Measurements from ENCODE around the gene PTTG1IP.

The PTTG1IP gene

DNA sequence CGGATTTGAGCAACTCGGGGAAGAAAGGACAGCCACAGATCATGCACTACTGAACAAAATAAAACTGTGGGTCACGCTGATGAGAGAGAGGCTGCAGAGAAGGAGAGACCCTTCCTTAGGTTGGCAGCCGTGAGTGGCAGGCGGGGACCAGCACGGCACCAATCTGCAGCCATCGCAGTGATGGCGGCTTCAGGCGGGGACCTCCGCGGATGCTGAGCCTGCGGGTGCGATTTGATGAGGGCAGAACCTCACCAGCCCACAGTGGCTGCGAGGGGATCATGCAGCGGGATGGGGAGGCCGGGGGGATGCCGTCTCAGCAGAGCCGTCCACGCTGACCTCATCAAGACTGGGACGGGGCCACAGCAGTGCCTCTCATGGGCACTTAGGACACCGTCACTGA is 35.4 kb upstream of the PTTG1IP start:
- no peak for DNase-seq

DNA sequence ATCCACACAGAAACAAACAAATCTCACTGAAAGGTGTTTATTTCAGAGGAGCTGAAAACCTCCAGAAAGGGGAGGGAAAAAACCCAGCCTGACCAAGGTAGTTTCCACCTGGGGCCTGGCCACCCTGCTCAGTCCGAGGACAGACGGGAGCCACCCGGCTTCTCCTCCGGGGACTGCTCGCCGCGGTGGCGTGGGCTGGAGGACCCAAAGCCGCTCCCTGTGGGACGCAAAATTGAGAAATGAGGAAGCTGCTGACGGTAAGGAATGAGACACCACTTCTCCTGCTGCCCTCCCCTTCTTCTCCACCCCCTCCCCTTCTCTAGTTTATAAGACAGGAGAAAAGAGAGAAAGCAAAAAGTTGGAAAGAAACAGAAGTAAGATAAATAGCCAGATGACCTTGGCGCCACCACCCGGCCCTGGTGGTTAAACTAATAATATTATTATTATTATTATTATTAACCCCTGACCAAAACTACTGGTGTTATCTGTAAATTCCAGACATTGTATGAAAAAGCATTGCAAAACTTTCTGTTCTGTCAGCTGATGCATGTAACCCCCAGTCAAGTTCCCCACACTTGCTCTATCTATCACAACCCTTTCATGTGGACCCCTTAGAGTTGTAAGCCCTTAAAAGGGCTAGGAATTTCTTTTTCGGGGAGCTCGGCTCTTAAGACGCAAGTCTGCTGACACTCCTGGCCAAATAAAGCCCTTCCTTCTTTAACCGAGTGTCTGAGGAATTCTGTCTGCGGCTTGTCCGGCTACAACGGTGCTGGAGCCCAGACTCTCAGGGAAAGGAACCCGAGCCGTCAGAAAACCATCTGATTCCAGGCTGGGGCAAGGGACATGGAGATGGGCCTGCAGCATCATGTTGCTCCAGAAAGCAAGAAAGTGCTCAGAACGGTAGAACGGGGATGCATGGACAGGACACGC is 34.7 kb upstream of the PTTG1IP start:
- no peak for DNase-seq

DNA sequence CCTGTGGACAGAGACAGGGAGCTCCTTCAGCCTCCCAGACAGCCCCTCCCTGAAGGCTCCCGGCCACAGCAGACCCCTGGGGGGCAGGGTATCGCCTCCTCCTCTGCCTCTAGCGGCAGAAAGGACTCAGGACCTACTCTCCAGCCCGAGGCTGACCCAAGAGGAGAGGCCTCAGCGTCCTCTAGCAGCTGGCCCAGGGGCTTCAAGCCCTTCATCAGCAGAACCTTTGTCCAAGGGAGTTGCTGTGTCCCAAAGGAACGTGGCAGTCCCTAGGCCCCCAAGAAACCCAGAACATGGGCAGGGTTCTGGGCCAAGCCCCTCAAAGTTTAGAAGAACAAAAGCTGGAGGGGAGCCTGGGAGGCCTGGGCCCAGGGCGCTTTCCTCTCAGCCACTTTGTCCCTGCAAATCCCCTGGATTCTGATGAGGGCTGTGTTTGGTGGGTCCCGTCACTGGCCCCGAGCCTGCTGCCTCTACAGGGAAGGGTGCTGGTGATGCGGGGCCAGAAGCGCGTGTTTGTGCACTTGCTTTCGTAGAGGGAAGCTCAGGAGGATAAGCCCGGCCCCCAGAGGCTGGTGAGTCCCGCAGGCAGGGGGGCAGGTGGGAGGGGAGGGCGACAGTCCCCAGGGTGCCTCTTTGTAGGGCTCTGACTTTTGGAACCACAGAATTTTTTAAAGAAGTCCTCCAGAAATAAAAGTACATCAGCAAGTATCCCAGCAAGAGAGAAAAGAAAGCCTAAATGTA is 33.9 kb upstream of the PTTG1IP start:
- DNase-seq: no peak

DNA sequence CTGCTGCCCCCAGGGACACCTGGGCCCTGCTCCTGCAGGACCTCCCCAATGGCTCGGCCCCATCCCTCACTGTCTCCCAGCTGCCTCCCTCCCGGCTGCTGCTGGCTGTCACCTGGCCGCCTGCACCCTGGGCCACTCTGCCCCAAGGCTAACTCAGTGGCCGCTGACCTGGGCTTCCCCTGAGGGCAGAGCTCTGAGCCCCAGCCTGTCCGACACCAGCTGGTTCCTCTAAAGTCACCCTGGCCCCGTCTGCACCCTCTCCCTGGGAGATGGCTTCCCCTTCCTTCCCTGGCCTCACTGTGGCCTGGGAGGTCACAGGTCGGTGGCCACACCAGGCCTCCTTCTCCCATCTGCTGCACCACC is 32.2 kb upstream of the PTTG1IP start:
- no peak for DNase-seq

DNA sequence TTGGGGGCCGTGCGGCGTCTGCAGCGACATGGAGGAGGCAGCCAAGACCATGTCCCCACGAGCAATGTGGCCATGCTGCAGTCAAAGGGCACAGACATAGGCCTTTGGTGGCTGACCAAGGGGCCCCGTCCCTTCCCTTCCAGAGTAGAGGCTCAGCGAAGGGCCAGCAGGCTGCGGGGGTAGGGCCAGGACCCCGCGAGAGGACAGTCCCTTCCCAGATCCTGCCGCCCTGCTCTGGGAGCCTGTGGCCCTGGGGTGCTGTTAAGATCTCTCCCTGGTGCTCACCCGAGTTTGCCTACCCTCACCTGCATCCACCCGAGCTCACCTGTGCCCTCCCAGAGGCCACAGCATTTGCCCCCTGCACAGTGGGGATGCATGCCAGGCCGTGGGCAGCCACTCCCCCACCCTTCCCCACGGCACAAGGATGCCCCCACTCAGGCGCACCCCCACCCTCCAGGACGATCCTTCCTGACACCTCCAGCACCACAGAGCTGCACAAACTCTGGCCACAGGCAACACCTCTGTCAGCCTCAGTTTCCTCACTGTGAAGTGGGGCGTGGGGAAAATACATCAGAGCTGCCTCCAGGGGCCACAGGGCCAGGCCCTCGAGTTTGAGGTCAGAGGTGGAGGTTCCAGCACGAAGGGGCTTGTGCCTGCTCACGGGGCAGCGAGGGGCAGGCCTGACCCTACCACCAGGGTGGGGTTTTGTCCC is 31.7 kb upstream of the PTTG1IP start:
- no peak for DNase-seq

DNA sequence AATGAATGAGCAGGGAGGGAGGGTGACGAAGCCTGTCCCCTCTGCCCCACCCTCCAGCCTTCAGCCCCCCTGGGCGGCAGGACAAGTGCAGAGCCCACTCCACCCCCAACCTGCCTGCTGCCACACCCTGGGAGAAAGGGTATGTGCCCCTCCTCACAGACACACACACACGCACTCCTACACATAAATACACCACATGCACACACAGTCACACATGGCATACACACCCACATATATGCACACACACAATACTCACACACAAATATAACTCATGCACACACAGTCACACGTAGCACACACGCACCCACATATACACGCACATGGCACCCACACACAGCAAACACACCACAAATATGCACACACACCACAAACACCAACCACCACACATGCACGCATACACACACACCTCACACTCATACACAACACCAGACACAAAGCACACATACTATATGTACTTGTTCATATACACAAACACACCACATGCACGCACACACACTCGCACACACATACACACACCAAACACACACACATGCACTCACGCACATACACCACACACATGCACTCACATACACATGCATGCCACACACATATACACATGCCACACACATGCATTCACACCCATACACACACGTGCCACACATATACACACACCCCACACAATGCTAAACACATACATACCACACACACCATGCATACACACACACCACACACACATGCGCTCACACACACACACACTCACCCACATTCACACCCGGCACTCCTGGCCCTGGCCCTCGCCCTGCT is 30.8 kb upstream of the PTTG1IP start:
- no peak for DNase-seq

DNA sequence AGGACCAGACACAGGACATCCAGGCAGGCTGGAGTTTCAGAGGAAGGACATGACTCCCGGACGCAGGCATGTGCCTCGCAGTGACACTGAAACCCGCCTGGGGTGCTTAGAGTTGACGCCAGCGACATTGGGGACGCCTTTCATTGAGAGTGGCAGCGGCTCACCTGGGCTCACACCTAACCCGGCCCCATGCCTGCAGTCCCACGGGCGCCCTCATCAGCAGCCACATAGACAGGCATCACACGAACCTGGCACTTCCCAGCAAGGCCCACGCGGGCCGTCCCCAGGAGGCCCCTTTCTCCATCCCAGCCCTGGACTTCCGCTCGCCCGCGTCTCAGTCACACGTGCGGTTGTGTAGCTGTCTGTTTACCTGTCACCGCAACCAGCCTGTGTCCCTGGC is 30.2 kb upstream of the PTTG1IP start:
- no peak for DNase-seq

DNA sequence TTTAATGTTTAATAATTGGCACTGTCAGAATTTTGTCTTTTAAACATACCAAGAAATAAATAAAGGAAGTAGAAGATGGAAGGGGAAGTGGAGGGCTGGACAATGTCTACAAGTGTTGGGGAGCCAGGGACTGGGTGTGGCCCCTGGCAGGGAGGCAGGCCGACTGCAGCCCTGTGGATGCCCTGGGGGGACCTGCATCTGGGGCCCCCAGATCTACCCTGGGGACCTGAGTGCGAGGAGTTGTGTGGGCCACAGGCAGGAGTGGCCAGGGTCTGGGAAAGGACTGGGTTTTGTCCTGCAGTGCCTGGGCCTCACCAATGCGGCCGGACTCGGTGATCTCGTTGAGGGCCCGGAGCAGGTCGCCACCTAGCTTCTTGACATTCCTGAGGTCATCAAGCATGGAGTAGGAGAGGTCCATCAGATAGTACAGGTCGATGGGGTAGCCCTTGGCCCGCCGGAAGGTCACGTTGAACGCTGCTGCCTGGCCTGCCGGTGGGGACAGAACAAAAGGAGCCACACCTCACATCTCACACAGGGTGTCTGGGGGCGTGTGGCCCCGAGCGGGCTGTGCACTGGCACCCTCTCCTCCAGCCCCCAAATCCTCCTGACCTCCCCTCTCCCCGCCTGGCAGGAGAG is 29.7 kb upstream of the PTTG1IP start:
- DNase-seq: no peak

DNA sequence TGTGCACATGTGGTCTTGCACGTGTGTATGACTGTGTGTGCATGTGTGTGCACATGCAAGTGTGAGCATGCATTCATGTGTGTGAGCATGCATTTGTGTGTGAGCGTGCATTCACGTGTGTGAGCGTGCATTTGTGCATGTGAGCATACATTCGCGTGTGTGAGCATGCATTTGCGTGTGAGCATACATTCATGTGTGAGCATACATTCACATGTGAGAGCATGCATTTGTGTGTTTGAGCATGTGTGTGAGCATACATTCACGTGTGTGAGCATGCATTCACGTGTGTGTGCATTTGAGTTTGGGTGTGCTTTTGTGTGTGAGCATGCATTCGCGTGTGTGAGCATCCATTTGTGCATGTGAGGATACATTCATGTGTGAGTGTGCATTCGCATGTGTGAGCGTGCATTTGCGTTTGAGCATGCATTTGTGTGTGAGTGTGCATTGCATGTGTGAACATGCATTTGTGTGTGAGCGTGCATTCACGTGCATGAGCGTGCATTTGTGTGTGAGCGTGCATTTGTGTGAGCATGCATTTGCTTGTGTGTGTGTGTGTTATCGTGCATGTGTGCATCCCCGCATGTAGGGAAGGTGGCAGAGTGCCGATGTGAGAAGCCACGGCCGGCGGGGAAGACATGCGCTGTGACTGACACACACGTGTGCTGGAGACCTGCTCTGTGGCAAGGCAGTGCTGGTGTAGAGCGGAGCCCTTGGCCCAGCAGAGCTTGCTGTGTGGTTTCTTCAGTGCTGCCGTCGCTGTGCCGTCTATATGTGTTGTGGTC is 29.0 kb upstream of the PTTG1IP start:
- no peak for DNase-seq

DNA sequence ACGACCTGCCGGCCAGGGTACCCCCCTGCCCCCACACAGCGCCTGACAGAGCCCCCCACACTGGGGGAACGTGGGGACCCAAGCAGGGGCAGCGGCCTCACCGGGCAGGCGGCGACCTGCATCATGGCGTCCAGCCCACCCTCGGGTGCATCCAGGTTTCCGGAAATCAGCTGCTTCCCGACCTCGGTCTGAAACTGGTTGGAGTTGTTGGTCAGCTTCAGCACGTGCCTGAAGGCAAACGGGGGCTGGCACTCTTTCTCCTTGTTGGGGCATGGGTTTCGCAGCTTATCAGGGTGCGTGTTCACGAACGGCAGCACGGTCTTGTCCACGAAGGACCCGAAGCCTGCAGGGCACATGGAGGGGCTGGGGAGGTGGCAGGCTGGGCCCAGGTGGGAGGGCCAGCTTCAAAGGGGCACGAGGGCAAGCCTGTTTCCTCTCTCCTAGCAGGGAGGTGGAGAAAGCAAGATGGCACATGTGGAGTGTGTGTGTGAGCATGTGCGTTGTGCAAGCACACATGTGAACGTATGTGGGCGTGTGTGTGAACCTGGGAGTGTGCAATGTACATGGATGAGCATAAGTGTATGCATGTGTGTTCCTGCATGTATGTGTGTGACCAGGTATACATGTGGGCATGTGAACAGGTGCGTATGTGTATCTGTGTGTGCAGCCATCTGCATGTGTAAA is 28.0 kb upstream of the PTTG1IP start:
- no peak for DNase-seq

DNA sequence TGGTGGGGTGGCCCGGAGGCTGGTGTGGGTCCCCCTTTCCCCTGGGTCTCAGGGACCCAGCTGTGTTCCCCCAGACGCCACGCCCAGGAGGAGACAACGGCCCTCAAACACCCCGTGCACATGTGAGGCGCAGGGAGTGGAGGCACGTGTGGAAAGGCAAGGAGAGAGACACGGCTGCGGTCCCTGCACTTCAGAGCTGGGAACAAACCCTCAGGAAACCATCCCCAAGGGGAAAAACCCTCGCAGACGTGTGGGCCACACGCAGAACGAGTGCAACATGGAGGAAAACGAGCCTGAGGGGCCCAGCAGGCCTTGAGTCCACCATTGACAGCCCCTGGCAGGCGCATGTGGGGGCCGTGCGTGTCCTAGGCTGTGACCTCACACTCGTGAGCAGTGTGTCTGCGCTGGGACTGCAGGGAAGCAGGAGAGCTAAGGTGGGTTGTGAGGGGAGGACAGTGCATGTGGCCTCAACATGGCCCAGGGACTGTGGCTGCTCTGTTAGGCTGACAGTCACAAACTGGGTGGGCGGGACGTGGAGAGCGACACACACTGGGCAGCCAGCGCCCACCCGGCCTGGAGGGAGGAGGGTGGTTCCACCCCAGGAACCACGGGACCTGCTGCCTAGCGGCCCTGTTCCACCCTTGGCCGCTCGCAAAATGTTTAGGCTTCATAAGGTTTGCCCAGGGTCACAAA is 27.2 kb upstream of the PTTG1IP start:
- DNase-seq: no peak

DNA sequence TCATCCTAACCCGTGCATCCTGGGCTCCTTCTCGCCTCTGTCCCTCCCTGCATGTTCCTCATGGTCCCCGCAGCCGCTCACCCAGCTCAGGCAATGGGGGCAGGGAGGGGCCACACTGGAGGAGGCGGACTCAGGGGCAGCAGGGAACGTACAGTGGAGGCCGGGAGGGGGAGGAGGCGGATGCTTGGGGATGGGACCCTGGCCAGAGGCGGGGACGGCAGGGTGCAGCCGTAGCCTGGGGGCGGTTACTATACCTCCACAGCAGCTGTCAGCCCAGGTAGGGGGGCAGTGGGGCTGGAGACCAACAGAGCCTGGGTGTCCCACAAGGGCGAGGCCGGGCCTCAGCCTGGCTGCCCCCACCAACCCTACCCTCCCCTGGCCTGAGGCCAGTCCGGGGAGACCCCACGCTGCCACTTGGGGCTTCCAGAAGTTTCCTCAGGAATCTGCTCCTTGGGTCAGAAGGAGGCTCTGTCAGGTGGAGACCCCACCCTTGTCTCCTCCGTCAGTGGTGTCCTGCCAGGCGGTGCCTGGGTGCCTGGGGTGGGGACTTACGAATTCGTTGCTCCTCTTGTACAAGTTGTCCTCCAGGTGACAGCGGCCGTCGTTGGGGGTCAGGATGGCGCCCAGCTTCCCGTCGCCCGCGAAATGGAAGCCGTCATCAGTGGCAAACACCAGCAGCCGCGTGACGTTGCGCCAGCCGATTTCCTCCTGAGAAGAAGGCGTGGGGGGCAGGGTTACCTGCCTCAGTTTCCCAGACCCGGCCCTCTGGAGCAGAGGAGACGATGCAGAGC is 26.5 kb upstream of the PTTG1IP start:
- no peak for DNase-seq

DNA sequence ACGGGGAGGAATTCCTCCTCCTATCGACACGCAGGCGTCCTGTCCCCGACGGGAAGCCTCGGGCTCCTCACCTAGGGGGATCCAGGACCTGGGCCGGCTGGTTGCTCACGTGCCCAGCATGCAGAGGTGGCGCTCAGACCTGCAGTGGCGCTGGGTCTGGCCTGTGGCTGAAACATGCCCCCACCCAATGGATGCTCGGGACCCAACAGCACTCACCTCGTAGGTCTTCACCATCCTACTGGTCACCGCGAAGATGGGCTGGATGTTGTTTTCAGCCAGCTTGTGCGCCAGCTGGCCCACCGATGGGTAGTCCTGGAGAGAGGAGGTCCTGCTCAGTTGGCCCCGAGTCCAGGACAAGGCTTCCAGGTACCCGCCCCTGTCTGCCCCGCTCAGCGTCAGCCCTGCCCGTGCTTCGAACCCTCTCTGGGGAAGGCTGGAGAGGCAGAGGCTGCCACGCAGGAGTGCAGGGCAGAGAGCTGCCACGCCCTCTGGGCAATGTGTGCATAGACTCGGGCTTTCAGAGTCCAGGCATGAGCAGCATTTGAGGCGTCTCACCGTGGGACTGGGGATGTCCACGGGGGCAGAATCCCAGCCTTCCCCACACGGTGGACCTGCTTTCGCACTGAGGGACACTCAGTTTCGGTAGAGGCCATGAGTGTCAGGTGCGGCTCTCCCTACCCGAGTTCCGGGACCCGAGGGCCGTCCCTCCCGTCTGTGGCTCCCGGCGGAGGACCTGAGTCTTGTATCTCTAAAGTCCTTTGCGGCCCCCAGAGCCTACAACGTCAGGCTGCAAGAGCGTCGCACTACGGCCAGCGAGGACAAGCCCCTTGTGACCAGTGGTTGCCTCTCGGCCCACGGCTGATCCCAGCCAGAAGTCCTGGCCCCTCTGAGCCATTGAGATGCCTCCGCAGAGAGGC is 25.6 kb upstream of the PTTG1IP start:
- DNase-seq: no peak

DNA sequence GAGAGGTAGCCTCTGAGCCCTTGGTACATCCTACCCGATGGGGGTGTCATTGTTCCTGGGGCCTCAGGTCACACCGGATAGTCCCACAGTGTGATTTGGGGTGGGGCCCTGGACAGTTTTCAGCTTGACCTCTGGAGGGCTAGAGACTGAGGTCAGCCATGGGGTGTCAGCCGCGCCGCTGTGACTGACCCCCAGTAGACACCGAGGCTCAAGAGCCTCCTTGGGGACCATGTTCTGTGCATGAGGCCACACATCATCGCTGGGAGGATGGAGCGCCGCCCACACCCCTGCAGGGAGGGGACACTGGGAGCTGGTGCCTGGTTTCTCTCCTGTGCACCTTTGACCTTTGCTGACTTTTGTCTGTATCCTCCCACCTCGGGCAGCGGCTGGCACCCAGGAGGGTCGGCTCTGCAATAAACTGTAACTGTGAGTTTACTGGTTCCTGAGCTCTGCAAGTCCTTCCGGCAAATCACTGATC is 24.6 kb upstream of the PTTG1IP start:
- no peak for DNase-seq

DNA sequence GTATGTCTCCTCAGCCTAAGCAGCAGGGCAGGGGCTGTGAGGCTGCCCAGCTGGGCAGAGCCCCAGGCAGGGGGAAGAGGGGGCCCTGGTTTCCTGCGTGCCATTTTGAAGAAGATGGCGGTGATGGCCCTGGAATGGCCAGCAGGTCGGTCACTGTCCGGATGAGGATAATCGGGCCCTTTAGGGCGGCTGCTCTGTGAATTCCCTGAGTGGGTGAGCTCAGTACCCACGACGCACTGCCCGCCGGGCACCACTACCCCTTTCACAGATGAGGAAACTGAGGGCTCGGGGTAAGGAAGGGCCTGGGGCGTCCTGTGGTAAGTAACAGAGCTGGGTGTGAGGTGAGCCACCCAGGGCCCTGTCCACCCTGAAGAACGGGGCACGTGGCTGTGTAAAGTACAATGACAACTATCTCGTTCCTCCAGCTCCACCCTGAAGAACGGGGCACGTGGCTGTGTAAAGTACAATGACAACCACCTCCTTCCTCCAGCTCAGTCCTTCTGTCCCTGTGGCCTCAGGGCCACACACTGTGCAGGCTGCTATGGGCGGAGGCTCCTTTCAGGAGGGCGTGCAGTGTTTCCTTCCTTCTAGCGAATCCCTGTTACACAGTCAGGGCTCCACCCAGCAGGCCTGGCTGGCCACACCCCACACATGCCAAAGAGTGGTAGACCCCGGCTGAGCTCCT is 24.0 kb upstream of the PTTG1IP start:
- no peak for DNase-seq

DNA sequence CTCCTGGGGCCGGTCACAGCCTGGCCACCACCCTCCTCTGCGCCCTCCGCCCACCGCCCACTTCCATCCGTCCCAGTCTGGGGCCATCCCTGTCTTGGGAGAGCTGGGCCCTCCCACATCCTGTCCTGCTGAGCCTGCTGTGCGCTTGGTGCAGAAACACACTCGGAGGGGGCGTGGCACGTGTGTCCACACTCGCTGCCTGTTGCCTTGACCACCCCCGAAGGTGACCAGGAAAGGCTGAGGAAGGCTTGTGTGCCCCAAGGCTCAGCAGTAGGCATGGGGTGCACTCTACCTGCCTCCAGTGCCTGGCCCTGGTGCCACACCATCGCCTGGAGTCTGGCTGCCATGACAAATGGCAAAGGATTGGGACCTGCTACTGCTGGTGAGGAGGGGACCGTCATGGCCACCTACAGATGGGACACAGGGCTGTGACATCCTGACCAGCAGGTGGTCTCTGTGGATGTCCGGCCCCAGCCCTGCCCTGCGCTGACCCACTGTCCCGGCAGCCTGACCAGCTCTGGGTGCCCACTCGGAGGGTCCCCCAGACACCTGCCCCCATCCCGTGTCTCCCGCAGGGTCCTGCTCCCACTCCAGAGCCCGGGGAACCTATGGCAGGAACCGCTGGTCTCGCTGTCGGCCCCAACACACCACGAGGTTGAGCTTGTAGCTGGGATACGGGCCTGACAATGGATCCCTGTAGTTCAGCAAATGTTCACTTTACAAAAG is 23.2 kb upstream of the PTTG1IP start:
- no peak for DNase-seq

DNA sequence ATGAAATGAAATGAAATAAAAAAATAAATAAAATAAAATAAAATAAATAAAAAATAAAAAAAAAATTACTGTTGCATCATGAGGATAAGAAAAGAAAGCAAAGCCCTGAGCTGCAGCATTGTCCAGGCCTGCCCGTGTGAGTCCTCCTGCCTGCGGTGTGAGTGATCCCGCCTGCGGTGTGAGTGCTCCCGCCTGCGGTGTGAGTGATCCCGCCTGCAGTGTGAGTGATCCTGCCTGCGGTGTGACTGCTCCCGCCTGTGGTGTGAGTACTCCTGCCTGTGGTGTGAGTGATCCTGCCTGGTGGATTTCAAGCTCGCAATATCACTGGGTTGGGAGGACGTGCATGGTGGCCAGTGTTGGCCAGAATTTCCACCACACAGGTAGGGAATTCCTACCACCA is 22.4 kb upstream of the PTTG1IP start:
- no peak for DNase-seq

Data from stimulated activated CD4-positive, alpha-beta T cell treated with anti-CD3 and anti-CD28 coated beads, Interleukin-4, amount 100 ng/mL, for 4 hours (primary cell).